HepG2 (cell line): Measurements from ENCODE around the gene G6PC3. TPM values are rescaled to one million over a fixed set of nuclear protein-coding genes. Genes with fewer than 3 reads are reported as not detected.

ENCODE experiments used
- FOXK1 ChIP-seq: sonication (generic); formaldehyde crosslinking; IDR thresholded peaks from 2 replicates; pipeline ENCODE4 v1.4.0; 2020; ENCODE audit warnings: low read depth, missing genetic modification reagents, borderline replicate concordance
- GATAD2A ChIP-seq: IDR thresholded peaks from 2 replicates; pipeline ENCODE4 v1.6.1; 2016
- GPN1 ChIP-seq: sonication (generic); formaldehyde crosslinking; IDR thresholded peaks from 2 replicates; pipeline ENCODE4 v1.5.1; 2020; ENCODE audit warnings: missing genetic modification reagents, borderline replicate concordance
- IKZF1 ChIP-seq: fragments of 450-650 bp; IDR thresholded peaks from 2 replicates; pipeline ENCODE4 v1.7.1; 2016
- IRF1 ChIP-seq: sonication (generic); formaldehyde crosslinking; IDR thresholded peaks from 2 replicates; pipeline ENCODE4 v1.4.0; 2020; ENCODE audit warnings: low read depth, mild to moderate bottlenecking, missing genetic modification reagents
- MEF2D ChIP-seq: sonication (generic); formaldehyde crosslinking; IDR thresholded peaks from 2 replicates; pipeline ENCODE4 v1.5.1; 2020; ENCODE audit warnings: mild to moderate bottlenecking, missing genetic modification reagents
- MTERF4 ChIP-seq: sonication (generic); formaldehyde crosslinking; IDR thresholded peaks from 2 replicates; pipeline ENCODE4 v1.8.0; 2023; ENCODE audit warnings: mild to moderate bottlenecking, missing genetic modification reagents
- MXD1 ChIP-seq: sonication (generic); formaldehyde crosslinking; IDR thresholded peaks from 2 replicates; pipeline ENCODE4 v1.4.0; 2020; ENCODE audit warnings: mild to moderate bottlenecking, missing genetic modification reagents
- PCBP1 ChIP-seq: fragments of 200-400 bp; formaldehyde crosslinking; IDR thresholded peaks from 2 replicates; pipeline ENCODE4 v1.6.1; 2017; ENCODE audit warnings: mild to moderate bottlenecking, low read depth, low read length, borderline replicate concordance
- TRAFD1 ChIP-seq: sonication (generic); formaldehyde crosslinking; IDR thresholded peaks from 2 replicates; pipeline ENCODE4 v1.5.1; 2020; ENCODE audit warnings: missing genetic modification reagents, mild to moderate bottlenecking, borderline replicate concordance
- XBP1 ChIP-seq: sonication (generic); formaldehyde crosslinking; IDR thresholded peaks from 2 replicates; pipeline ENCODE4 v1.5.0; 2020; ENCODE audit warnings: missing genetic modification reagents
- ZNF235 ChIP-seq: sonication (generic); formaldehyde crosslinking; IDR thresholded peaks from 2 replicates; pipeline ENCODE4 v1.8.1; 2023; ENCODE audit warnings: mild to moderate bottlenecking, missing genetic modification reagents, borderline replicate concordance
- ZNF710 ChIP-seq: sonication (generic); formaldehyde crosslinking; IDR thresholded peaks from 2 replicates; pipeline ENCODE4 v1.5.0; 2020; ENCODE audit warnings: mild to moderate bottlenecking, missing genetic modification reagents, borderline replicate concordance
- polyA plus RNA-seq, 8 experiments: library from polyadenylated mRNA; depleted of rRNA in 3 of 8; stranded (reverse) in 7 of 8; unstranded in 1 of 8; fragments of >200 nt; fragmentation: Illumina TruSeq in 4 of 8; extraction: Trizol in 4 of 8; gene quantifications; 2 replicates each; pipeline versions ENCODE4 v1.2.1 to v1.2.3, GENCODE V29; 2011 to 2016; ENCODE audit warnings: low read depth in 4 of 8, missing spikeins in 1 of 8, mixed read lengths in 1 of 8; ENCODE audit not compliant: insufficient read depth in 1 of 8
- total RNA-seq, 5 experiments: library from RNA; depleted of rRNA; stranded (reverse); fragments of >200 nt; fragmentation: Illumina TruSeq; extraction: Trizol; gene quantifications; 2 replicates each; pipeline ENCODE4 v1.2.3, GENCODE V29; 2016; ENCODE audit warnings: low read depth in 1 of 5
- TF ChIP-seq, protein P1 (sequence below): sonication (generic); formaldehyde crosslinking; IDR thresholded peaks from 2 replicates; pipeline ENCODE4 v1.4.0; 2020; ENCODE audit warnings: missing genetic modification reagents
- TF ChIP-seq, protein P2 (sequence below): fragments of 450-650 bp; IDR thresholded peaks from 2 replicates; pipeline ENCODE4 v1.6.1; 2017; ENCODE audit warnings: mild to moderate bottlenecking
- TF ChIP-seq, protein P3 (sequence below): sonication (generic); formaldehyde crosslinking; IDR thresholded peaks from 2 replicates; pipeline ENCODE4 v1.4.0; 2020; ENCODE audit warnings: mild to moderate bottlenecking, missing genetic modification reagents

G6PC3 gene
- total and polyA plus RNA-seq, 2 of the 13 experiments (the other 11 are each of a cell fraction or from before 2014, with no cell fraction given) = 38.5 to 75.8 TPM

DNA sequence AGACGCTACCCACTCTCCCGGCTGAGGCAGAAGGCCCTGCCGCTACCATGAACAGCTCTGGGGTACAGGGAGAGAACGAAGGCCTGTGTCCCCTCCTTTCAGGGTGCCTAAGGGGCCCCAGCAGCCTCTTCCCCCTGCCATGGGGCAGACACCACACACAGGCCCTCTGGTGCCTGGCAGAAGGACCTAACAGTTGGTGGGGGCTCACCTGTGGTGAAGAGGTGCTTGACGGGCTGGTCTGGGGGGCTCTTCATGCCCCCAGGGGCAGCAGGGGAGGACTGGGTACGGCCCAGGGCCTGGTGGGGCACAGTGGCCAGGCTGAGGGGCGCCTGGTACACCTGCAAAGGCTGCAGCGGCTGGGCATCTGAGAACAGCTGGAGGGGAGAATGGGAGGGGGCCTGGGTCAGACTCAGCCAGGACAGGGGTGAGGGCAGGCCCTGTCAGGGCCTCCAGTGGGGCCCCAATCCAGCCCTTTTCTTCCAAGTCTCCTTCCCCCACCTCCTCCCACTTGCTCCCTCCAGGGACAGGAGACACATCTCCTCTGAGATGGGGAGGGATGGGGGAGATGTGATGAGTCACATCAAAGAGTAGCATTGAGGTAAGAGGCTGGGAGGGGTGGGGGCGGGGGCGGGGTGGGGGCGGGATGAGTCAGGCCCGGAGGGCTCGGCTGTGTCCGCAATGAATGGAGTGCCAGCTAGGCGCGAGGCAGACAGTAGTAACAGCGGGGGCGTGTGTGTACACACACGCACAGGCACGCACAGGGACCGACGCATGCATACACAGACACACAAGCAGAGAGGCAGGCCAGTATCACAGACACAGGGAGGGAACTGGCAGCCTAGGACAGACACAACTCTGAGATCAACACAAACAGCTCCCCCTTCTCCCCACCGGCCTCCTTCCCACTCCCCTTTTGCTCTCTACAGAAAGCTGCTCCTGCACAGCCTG, 16.1 kb downstream of the G6PC3 start (continued):
- TF ChIP-seq PCBP1 (0 out of 2 replicates have a peak, but pooled peaks have one; percentile 84), XBP1 (CRISPR knock-in tag) (no peak), ZNF710 (CRISPR knock-in tag) (no peak), GPN1 (CRISPR knock-in tag) (no peak), MEF2D (no peak), IKZF1 (no peak), GATAD2A (CRISPR knock-in tag) (peak; percentile 54; the same call in 1 of the 2 replicates), MXD1 (CRISPR knock-in tag) (no peak), FOXK1 (CRISPR knock-in tag) (0 out of 2 replicates have a peak, but pooled peaks have one; percentile 40), MTERF4 (CRISPR knock-in tag) (no peak), IRF1 (CRISPR knock-in tag) (no peak), ZNF235 (no peak), TRAFD1 (CRISPR knock-in tag) (no peak)
- TF ChIP-seq, protein P1, sequence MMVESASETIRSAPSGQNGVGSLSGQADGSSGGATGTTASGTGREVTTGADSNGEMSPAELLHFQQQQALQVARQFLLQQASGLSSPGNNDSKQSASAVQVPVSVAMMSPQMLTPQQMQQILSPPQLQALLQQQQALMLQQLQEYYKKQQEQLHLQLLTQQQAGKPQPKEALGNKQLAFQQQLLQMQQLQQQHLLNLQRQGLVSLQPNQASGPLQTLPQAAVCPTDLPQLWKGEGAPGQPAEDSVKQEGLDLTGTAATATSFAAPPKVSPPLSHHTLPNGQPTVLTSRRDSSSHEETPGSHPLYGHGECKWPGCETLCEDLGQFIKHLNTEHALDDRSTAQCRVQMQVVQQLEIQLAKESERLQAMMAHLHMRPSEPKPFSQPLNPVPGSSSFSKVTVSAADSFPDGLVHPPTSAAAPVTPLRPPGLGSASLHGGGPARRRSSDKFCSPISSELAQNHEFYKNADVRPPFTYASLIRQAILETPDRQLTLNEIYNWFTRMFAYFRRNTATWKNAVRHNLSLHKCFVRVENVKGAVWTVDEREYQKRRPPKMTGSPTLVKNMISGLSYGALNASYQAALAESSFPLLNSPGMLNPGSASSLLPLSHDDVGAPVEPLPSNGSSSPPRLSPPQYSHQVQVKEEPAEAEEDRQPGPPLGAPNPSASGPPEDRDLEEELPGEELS (CRISPR knock-in tag) = peak; percentile 57; the same call in 1 of the 2 replicates
- TF ChIP-seq, protein P2, sequence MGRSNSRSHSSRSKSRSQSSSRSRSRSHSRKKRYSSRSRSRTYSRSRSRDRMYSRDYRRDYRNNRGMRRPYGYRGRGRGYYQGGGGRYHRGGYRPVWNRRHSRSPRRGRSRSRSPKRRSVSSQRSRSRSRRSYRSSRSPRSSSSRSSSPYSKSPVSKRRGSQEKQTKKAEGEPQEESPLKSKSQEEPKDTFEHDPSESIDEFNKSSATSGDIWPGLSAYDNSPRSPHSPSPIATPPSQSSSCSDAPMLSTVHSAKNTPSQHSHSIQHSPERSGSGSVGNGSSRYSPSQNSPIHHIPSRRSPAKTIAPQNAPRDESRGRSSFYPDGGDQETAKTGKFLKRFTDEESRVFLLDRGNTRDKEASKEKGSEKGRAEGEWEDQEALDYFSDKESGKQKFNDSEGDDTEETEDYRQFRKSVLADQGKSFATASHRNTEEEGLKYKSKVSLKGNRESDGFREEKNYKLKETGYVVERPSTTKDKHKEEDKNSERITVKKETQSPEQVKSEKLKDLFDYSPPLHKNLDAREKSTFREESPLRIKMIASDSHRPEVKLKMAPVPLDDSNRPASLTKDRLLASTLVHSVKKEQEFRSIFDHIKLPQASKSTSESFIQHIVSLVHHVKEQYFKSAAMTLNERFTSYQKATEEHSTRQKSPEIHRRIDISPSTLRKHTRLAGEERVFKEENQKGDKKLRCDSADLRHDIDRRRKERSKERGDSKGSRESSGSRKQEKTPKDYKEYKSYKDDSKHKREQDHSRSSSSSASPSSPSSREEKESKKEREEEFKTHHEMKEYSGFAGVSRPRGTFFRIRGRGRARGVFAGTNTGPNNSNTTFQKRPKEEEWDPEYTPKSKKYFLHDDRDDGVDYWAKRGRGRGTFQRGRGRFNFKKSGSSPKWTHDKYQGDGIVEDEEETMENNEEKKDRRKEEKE = no peak
- TF ChIP-seq, protein P3, sequence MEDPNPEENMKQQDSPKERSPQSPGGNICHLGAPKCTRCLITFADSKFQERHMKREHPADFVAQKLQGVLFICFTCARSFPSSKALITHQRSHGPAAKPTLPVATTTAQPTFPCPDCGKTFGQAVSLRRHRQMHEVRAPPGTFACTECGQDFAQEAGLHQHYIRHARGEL (CRISPR knock-in tag) = no peak
